HG03432 (cell line): ENCODE data around the gene ZNF579.
A peak's percentile ranks its signal among the peaks of the same experiment; 100 is the strongest.
"Not testable (repeated sequence)": the region's sequence is repeated elsewhere in the genome, so short reads cannot be mapped to it uniquely, and the experiment has no call there.

Experiments used
- ATAC-seq: cut with Tn5 transposase; IDR thresholded peaks from one replicate; pipeline ENCODE4 v1.9.1; 2021; ENCODE audit warnings: mild to moderate bottlenecking, moderate library complexity; ENCODE audit not compliant: unreplicated experiment

The ZNF579 gene

GRCh38 chr19:55596304-55596703 lies 15.7 kb upstream of the ZNF579 start:
- ATAC-seq = no peak

DNA sequence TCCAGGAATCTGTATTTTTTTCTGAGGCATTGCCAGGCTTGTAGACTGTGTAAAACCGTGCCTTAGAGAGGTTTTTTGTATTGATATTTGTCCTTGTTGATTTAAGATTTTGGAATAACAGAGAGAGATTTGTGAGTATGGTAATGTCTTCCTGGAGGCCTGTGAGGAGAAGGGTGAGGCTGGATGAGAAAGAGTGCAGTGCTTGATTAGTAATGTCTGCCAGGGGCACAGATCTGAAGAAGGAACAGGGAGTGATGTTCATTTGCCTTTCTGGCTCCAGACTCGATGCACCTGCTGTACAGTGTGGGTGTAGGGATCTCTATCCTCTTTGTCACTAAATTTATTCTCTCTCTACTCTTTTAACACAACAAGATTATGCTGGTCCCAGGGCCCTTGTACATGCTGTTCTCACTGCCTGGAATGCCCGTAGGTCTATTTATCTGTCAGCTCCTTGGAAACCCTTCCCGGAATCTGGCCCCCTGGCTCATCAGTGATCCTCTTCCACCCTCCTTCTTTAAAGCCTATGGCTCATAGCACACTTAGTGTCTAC lies 14.4 kb upstream of the ZNF579 start:
- ATAC-seq = no peak

DNA sequence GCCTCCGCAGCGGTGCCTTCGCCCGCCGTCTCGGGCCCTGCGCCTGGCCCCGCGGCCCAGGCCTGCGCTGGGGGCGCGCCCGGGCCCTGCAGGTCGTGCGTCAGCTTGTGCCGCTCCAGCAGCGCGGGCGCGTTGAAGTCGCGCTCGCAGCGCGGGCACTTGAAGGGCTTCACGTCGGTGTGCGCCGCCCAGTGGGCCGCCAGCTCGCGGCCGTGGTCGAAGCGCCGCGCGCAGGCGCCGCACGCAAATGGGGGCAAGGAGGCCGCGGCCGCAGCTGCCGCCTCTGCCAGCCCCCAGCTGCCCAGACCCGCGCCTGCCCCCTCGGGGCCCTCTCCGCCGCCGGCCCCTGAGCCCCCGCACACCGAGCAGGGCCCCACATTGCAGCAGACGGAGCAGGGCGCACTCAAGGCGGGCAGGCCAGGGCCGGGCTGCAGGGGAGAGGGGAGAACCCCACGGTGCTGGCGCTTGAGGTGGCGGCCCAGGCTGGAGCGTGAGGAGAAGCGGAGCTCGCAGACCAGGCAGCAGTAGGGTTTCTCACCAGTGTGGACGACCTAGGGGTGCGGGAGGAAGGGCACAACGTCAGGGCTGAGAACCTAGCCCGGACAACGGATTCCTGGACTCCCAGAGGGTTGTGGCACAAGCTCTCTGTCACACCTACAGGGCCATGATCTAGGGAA lies 12.6 kb upstream of the ZNF579 start:
- no peak for ATAC-seq

GRCh38 chr19:55592391-55593090 lies 11.9 kb upstream of the ZNF579 start:
- ATAC-seq = no peak

- ATAC-seq = no peak
Measured at GRCh38 chr19:55591555-55591954, 10.9 kb upstream of the ZNF579 start.

DNA sequence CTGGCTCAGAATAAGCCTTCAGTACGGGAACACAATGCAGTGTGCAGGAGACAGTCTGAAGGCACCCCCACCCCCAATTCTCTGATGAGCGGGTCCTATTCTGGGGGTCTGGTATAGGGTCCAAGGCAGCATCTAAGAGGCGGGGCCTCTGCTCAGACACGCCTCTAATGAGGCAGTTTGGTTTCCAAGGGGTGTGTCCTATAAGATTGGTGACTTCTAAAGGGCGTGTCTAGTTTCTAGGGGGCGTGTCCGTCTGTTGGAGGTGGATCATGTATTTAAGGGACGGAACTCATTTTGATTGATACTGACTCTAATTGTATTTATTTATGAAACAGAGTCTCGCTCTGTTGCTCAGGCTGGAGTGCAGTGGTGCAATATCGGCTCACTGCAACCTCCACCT lies 10.0 kb upstream of the ZNF579 start:
- no peak for ATAC-seq

GRCh38 chr19:55590109-55590508 lies 9.5 kb upstream of the ZNF579 start:
- ATAC-seq = no peak

DNA sequence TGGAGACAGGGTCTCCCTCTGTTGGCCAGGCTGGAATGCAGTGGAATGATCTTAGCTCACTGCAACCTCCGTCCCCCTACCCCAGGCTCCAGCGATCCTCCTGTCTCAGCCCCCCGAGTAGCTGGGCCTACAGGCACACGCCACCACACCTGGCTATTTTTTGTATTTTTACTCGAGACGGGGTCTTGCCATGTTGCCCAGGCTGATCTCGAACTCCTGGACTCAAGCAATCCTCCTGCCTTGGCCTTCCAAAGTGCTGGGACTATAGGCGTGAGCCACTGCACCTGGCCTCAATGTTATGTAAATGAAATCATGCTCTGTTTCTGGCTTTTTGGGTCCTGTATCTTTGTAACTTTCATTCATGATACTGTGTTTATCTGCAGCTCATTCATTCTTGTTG lies 8.1 kb upstream of the ZNF579 start:
- ATAC-seq = no peak

DNA sequence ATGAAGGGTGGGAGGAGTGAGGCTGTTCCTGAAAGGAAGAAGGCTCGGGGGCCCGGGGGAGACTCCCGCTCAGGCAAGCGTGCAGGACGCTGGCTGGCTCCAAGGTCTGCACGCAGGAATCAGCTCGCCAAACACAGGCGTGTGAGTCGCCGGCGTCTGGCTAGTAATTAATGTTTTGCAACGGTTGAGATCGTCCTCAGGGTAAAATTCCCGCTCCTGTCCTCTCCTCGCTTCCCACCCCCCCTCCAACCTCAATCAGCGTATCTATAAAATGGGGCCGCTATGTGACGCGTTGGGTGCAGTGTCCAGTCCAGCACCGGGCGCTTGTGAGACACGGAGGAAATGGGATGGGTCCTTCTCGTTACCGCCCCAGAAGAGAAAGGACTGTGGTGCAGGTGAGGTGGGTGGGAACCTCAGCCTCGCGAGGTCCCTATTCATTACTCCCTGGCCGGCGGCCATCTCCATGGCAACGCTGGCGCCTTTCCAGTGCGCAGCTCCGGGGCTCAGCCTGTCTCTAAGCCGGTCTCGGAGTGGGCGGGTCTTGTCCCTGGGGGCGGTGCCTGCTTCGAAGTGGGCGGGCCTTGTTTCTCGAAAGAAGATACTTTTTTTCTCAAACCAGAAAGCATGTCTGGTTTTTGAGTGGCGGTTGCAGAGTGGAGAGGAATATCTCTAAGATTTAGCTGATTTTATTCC lies 6.5 kb upstream of the ZNF579 start:
- ATAC-seq = peak; percentile 78

- ATAC-seq = no peak
Measured at GRCh38 chr19:55585658-55586339, 5.2 kb upstream of the ZNF579 start.

GRCh38 chr19:55584871-55585270 lies 4.2 kb upstream of the ZNF579 start:
- no peak for ATAC-seq

- ATAC-seq = not testable (repeated sequence)
Measured at GRCh38 chr19:55583897-55584296, 3.2 kb upstream of the ZNF579 start.

GRCh38 chr19:55582284-55582683 lies 1.6 kb upstream of the ZNF579 start:
- ATAC-seq = not testable (repeated sequence)

DNA sequence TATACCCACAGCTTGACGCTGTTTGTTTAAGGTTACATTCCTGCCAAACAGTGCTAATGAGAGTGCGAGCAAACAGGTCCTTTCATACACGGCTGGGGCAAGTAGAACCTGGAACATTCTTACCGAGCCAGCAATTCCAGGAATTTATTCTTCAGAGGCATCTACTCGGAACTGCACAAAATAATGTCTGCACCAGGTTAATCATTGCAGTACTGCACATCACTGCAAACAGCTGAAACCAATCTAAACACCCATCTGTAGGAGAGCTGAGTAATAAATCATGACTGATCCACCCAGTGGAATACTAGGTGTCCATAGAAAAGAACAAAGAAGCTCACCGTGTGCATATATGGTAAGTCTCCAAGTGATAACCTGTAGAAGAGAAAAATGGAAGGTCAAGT lies 1.2 kb upstream of the ZNF579 start:
- no peak for ATAC-seq

DNA sequence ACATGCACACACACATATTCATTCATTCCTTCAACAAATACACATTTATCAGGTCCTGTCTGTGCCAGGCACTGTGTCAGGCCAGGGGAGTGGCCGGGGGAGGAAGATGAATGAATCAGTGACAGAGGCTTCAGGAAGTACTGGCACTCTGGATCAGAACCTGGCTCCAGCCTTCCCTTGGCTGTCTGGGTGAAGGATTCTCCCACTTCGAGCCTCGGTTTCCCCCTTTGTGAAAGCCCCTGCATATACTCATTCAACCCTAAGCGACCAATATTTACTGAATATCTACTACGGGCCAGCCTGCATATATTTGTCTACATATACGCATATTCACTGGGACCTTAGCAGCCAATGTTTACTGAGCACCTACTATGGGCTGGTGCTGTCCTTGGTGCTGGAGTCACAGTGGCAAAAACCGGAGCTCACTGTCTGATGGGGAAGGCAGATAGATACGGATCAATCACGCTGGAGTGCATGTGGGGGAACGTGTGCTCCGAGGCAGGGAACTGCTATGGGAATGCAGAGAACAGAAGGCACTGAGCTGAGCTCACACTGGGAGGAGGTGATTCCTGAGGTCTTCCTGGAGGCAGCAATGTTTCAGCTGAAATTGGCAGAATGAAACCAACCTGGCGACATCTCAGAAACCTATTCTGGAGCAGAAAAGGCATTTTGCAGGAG lies 636 bp upstream of the ZNF579 start:
- no peak for ATAC-seq

GRCh38 chr19:55579766-55580621 lies 654 bp downstream of the ZNF579 start:
- ATAC-seq = no peak

- ATAC-seq = no peak
Measured at GRCh38 chr19:55578761-55579747, 1.6 kb downstream of the ZNF579 start.

DNA sequence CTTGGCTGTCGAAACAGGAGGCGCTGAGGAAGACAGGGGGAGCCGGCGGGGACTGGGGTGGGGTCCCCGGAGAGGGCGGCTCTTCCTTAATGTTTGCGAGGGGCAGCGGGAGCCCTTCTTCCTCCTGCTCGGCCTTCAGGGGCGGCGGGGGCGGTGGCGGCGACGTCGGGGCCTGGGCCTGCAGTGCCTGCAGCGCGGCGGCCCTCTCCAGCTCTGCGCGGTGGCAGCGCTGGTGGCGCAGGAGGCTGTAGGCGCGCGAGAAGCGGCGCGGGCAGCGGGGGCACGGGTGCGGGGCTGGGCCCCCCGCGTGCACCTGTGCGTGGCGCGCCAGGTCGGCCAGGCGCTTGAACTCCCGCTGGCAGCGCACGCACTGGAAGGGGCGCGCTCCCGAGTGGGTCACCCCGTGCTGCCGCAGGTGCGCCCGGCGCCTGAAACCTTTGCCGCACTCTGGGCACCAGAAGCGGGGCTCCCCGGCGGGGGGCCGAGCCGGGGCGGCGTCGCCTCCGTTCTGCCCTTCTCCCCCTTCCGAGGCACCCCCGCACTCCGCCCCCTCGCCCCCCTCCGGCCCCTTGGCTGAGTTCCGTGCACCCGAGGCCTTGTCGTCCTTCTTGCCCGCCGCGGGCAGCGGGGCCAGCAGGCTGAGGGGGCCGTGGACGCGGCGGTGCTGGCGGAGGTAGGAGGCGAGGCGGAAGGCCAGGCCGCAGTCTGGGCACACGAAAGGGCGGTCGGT lies 2.5 kb downstream of the ZNF579 start:
- no peak for ATAC-seq
